Chondrocyte (in vitro differentiated cells): ENCODE data around the gene MYBPH. TPM values are rescaled to one million over a fixed set of nuclear protein-coding genes. Genes with fewer than 3 reads are reported as not detected.

Source experiments
- DNase-seq: peaks from one replicate; pipeline ENCODE4 v3.0.0; 2021; ENCODE audit warnings: mixed read lengths, low spot score
- H3K27ac Mint-ChIP-seq: one replicate; pipeline ENCODE4 v1.8.0; 2021; ENCODE audit warnings: mild to moderate bottlenecking, moderate library complexity, mixed read lengths; ENCODE audit not compliant: unreplicated experiment
- H3K27me3 Mint-ChIP-seq: 2 replicates; pipeline ENCODE4 v1.8.0; 2021; ENCODE audit warnings: low read depth, mixed read lengths
- H3K36me3 Mint-ChIP-seq: 2 replicates; pipeline ENCODE4 v1.8.0; 2021; ENCODE audit warnings: low read depth, mixed read lengths
- H3K4me1 Mint-ChIP-seq: 2 replicates; pipeline ENCODE4 v1.8.0; 2021; ENCODE audit warnings: low read depth, mild to moderate bottlenecking, mixed read lengths
- H3K4me3 Mint-ChIP-seq: one replicate; pipeline ENCODE4 v1.8.0; 2021; ENCODE audit warnings: mild to moderate bottlenecking, moderate library complexity, mixed read lengths; ENCODE audit not compliant: unreplicated experiment
- H3K9me3 Mint-ChIP-seq: 2 replicates; pipeline ENCODE4 v1.8.0; 2021; ENCODE audit warnings: low read depth, mixed read lengths
- total RNA-seq: library from RNA; stranded (reverse); gene quantifications from 3 replicates; pipeline ENCODE4 v1.2.1, GENCODE V29; 2021
- TF ChIP-seq, protein P1 (sequence below): fragments of 200-600 bp; sonication (generic); IDR thresholded peaks from 2 replicates; pipeline ENCODE4 v1.5.0; 2021; ENCODE audit warnings: antibody characterized with exemption, mild to moderate bottlenecking, moderate library complexity

The MYBPH gene
- total RNA-seq, 1 donor from 2014 or later: not detected

DNA sequence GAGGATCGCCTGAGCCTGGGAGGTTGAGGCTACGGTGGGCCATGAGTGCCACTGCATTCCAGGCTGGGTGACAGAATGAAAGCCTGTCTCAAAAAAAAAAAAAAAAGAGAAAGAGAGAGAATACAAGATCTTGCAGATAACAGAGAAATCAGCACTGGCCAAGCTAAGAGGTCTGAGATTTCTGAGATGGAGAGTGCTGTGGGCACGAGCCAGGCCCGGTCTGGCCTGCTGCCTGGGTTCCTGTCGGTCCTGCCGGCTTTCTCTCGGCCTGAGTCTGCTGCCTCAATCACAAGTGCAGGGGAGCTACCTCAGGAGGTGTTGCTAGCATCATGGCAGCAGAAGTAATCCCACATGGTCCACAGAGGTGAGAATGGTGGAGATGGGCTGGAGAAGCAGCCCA is 29.1 kb downstream of the MYBPH start:
- TF ChIP-seq, protein P1, sequence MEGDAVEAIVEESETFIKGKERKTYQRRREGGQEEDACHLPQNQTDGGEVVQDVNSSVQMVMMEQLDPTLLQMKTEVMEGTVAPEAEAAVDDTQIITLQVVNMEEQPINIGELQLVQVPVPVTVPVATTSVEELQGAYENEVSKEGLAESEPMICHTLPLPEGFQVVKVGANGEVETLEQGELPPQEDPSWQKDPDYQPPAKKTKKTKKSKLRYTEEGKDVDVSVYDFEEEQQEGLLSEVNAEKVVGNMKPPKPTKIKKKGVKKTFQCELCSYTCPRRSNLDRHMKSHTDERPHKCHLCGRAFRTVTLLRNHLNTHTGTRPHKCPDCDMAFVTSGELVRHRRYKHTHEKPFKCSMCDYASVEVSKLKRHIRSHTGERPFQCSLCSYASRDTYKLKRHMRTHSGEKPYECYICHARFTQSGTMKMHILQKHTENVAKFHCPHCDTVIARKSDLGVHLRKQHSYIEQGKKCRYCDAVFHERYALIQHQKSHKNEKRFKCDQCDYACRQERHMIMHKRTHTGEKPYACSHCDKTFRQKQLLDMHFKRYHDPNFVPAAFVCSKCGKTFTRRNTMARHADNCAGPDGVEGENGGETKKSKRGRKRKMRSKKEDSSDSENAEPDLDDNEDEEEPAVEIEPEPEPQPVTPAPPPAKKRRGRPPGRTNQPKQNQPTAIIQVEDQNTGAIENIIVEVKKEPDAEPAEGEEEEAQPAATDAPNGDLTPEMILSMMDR: no peak
- no peaks in the 10 kb centered on the region for H3K9me3 Mint-ChIP-seq
- H3K27ac Mint-ChIP-seq: no peak overlapping the region
- no peaks in the 10 kb centered on the region for H3K36me3 Mint-ChIP-seq
- H3K4me3 Mint-ChIP-seq: no peak overlapping the region
- no peak for DNase-seq
- H3K27me3 Mint-ChIP-seq: peaks cover 2% of the 10 kb centered on the region
- H3K4me1 Mint-ChIP-seq: no peaks in the 10 kb centered on the region

DNA sequence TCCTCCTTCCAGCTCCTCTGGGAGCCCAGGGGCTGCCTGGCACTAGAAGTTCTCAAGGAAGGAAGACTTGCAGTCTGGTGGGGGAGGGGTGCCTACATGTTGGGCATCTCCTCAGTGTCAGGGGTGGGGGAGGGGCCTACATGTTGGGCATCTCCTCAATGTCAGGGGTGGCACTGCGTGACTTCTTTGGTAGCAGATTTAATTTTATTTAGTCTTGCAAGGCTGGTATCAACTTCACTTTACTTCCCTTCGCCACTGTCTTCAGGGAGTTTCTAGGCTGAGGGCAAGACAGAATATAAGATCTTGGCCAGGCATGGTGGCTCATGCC is 29.6 kb downstream of the MYBPH start:
- no peaks in the 10 kb centered on the region for H3K36me3 Mint-ChIP-seq
- no peaks in the 10 kb centered on the region for H3K9me3 Mint-ChIP-seq
- no peak overlapping the region for H3K27ac Mint-ChIP-seq
- H3K4me1 Mint-ChIP-seq: no peaks in the 10 kb centered on the region
- H3K27me3 Mint-ChIP-seq: peaks cover 2% of the 10 kb centered on the region
- TF ChIP-seq, protein P1: no peak
- no peak for DNase-seq
- no peak overlapping the region for H3K4me3 Mint-ChIP-seq

DNA sequence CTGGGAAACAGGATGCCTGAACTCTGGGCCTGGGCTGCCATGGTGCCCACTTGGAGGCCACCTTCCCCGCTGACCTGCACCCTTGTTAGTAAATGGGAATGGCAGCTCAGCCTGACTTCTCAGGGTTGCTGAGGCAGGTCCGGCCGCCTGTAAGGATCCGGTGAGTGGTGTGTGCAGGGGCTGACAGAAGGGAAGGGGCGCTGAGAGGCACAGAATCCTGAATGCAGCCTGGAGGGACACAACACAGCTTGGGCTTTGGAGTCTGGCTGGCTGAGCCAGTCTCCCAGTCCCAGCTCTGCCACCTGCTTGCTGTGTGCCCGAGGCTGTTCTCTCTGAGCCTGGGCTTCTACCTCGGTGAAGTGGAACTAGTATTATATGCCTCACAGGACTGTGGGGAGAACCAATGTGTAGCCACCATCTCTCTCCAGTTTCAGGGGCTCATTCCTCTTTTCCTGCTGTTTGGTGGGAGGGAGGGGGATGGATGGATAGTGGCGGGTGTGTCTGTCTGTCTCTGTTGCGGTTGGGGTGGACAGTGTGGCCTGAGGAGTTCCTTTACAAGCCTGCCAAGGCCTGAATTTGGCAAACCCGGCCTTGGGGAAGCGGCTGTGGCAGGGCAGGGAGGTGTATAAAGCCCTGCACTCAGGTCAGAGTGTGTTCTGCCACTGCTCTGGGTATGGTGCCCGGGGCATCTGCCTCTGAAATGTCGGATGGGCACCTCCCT is 30.1 kb downstream of the MYBPH start:
- H3K27ac Mint-ChIP-seq: no peak overlapping the region
- H3K27me3 Mint-ChIP-seq: peaks cover 2% of the 10 kb centered on the region
- no peaks in the 10 kb centered on the region for H3K4me1 Mint-ChIP-seq
- no peaks in the 10 kb centered on the region for H3K36me3 Mint-ChIP-seq
- TF ChIP-seq, protein P1: no peak
- H3K4me3 Mint-ChIP-seq: no peak overlapping the region
- no peak for DNase-seq
- no peaks in the 10 kb centered on the region for H3K9me3 Mint-ChIP-seq

DNA sequence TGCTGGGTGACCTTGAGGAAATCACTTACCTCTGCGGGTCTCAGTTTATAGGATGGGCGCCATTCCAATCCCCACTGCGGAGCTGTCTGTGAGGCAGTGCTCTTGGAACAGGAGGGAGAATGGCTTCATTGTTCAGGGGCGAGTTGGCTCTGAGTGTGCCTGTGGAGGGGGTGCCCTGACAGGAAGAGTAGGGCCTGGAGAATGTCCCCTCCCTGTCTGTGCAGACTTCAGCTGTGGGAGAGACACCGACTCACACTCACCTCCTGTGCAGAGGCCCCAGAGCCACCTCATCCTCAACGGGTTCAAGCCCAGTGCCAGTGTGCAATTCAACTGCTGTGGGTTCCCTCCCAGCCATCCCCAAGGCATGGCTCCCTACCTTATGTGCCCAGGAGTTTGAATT is 31.0 kb downstream of the MYBPH start:
- H3K4me3 Mint-ChIP-seq: no peak overlapping the region
- no peaks in the 10 kb centered on the region for H3K9me3 Mint-ChIP-seq
- H3K27me3 Mint-ChIP-seq: peaks cover 2% of the 10 kb centered on the region
- no peaks in the 10 kb centered on the region for H3K4me1 Mint-ChIP-seq
- no peak for DNase-seq
- H3K27ac Mint-ChIP-seq: no peak overlapping the region
- TF ChIP-seq, protein P1: no peak
- H3K36me3 Mint-ChIP-seq: no peaks in the 10 kb centered on the region

DNA sequence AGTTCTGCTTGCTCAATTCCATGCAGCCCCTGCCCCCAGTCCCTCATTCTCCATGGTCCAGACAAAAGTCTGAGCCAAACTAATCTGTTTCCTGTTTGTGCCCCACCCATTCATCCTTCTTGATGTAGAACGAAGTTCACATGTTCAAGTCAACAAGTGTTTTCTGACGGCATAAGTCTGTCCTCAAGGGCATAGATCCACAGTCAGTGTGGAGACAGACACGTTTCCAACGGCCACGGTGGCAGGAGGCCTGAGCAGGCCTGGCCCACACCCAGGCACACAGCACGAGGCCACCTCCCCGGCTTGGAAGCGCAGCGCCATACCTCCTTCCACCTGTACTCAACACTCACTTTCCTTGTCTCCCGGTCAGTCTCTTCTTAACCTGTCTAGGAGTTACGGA is 32.0 kb downstream of the MYBPH start:
- Mint-ChIP-seq H3K4me3 (no peak overlapping the region), H3K27ac (no peak overlapping the region), H3K36me3 (no peaks in the 10 kb centered on the region), H3K4me1 (no peaks in the 10 kb centered on the region), H3K27me3 (peaks cover 2% of the 10 kb centered on the region), H3K9me3 (no peaks in the 10 kb centered on the region)
- TF ChIP-seq, protein P1: no peak
- no peak for DNase-seq
